ENCODE measurements around the gene PLEKHG3.

Gene PLEKHG3

DNA sequence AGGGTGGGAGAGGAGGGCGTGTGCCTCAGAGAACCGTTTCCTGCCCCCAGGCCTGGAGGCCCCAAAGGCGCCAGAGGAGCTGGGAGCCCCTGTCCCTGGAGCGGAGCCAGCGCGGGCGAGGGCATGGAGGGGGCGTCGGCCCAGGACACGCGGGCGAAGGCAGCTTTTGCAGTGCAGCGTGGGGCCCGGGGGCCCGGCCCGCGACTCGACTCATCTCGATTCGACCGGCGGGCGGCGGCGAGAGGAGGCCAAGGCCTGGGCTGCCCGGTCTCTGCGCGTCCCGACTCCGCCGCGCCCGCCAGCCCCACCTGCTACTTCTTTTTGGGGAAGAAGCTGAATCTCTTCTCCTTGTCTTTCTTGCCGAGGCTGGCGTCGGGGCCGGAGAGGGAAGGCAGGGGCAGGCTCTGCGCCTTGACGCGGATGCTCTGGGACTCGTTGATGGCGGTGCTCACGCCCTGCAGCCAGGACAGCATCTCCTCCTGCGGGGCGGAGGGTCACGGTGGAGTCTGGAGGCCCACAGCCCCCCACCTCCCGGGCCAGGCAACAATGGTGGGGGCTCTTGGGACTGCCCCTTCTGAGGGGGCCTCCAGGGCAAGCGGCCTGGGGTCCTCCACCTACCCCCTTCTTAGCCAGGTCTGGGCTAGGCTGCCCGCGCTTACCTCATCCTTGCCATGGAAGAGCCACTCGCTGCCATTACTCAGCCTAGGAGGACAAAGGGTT is 44.9 kb downstream of the PLEKHG3 start:
- no peak for DNase-seq

GRCh38 chr14:64752909-64753308 is 48.7 kb downstream of the PLEKHG3 start:
- no peak for DNase-seq

DNA sequence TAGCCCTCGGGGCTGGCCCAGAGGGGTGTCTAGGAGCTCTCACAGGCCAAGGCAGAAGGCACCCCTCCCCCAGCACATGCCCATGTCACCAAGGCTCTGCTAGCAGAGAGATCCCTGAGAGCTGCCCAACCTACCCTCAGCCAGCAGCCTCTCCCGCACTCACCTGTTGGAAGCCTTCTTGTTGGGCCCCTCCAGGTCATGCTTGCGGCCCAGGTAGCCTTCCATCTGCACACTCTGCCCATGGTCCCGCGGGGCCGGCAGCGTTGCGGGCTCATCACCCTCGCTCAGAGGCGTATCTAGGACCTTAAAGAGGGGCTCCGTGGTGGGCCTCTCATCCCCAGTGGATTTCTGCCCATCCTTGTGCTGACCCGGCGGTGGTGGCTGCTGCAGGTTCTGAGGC is 49.1 kb downstream of the PLEKHG3 start:
- no peak for DNase-seq

GRCh38 chr14:64753999-64754398 is 49.8 kb downstream of the PLEKHG3 start:
- DNase-seq: no peak

GRCh38 chr14:64754685-64755084 is 50.5 kb downstream of the PLEKHG3 start:
- DNase-seq: no peak

DNA sequence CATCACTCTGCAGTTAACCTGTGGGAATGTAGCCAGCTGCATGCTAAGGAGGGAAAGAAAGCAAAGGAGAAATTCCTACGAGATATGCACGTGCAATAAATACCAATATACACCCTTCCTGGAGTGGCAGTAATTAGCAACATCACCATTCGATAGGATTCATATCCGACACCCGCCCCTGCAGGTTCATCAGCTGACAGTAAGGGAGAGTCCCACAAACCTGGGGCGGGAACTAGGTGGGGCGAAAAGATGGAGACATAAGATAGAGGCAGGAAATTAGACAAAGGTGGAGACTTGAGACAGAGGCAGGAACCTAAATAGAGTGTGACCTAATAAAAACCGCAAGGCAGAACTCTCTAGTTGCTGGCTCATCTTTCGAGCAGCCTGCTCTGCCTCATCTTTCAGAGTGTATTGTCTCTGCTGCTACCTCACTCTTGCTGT is 51.6 kb downstream of the PLEKHG3 start:
- DNase-seq: no peak

DNA sequence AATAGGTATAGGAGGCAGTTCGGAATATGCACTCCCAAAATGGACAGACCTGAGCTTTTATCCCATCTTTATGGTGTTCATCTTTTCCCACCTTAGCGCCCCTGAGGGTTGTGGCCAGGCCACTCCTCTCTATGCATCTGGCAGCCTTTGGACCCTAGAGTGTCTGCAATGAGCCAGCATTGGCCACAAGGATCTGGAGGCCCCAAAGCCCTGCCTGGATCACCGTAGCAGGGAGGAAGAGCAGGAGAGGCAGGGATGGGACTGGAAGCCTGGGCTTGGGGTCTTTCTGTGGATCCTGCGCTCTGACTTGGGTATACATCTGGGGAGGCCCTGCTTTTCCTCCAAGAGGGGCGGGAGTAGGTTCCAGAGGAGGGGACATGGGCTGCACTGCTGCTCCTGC is 52.5 kb downstream of the PLEKHG3 start:
- DNase-seq: no peak

- no peak for DNase-seq
These were observed 53.4 kb downstream of the PLEKHG3 start for GRCh38 chr14:64757601-64758000.

GRCh38 chr14:64758025-64758521 is 53.8 kb downstream of the PLEKHG3 start:
- DNase-seq: no peak

- peak; percentile 23 for DNase-seq
These were observed 54.7 kb downstream of the PLEKHG3 start for GRCh38 chr14:64758691-64759554.

- no peak for DNase-seq
These were observed 55.3 kb downstream of the PLEKHG3 start for GRCh38 chr14:64759555-64759938.

GRCh38 chr14:64760146-64760755 is 56.0 kb downstream of the PLEKHG3 start:
- peak; percentile 41 for DNase-seq

GRCh38 chr14:64760916-64761315 is 56.7 kb downstream of the PLEKHG3 start:
- DNase-seq: no peak

DNA sequence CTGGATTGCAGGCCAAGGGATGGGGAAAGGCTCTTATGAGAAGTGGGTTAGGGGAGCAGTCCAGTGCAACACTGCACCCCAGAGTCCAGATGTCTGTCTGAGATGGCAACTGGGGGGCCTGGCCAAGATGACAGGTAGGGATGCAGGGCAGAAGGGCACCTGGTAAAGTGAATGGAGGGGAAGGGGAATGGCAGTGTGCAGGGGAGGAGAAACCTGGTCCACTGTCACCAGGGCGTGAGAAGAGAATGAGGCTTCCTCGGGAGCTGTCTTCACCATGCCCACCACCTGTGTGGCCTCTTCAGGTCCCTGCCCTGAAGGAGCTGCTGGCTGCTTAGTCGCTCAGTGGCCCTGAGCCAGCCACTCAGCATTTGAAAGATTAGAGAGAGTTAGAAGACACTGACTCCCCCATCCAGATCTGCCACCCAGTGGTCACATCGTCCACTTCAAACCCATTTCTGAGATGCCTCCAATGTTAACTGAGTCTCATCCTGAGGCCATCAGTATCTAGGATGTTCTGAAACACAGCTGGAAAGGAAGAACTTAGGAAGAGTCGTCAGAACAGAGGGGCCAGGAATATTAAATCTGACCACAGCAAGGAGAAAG is 57.3 kb downstream of the PLEKHG3 start:
- peak; percentile 23 for DNase-seq

- peak; percentile 90 for DNase-seq
These were observed 58.1 kb downstream of the PLEKHG3 start for GRCh38 chr14:64762044-64763034.

- no peak for DNase-seq
These were observed 59.0 kb downstream of the PLEKHG3 start for GRCh38 chr14:64763085-64763782.

DNA sequence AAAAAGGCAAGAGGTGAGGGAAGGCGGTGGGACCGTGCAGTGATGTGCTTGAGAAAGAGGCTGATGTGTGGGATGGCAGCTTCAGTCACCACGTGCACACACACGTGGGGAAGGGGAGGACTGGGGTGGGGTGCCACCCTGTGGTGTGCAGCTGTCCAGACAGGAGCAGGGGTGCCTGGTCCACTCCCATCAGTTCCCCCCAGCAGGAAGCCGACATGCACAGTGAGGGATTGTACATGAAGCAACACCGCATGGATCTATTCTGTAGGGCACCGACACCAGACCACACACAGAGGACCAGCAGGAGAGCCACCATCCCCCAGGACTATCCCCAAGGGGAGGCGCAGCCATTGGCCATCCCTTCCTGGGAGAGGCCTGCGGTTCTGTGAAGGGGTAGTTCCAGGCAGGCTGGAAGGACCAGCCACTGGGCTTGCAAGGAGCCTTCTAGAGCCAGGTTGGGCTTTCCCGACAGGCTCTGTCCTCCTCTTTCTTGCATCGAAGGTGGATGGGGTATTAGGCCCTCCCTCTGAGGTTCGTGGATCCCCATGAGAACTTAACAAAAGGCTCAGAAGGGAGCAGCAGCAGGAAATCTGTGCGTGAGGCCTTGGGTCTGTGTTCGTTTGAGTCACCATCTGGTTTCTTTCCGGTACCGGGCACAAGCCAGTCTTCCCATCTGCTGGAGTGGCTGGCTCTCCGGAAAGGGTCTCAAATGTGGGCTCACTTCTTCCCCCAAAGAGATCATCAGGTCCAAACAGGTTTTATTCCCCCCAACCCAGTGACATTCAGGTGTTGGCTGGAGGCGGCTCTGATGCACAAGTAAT is 59.8 kb downstream of the PLEKHG3 start:
- DNase-seq: peak; percentile 37

DNA sequence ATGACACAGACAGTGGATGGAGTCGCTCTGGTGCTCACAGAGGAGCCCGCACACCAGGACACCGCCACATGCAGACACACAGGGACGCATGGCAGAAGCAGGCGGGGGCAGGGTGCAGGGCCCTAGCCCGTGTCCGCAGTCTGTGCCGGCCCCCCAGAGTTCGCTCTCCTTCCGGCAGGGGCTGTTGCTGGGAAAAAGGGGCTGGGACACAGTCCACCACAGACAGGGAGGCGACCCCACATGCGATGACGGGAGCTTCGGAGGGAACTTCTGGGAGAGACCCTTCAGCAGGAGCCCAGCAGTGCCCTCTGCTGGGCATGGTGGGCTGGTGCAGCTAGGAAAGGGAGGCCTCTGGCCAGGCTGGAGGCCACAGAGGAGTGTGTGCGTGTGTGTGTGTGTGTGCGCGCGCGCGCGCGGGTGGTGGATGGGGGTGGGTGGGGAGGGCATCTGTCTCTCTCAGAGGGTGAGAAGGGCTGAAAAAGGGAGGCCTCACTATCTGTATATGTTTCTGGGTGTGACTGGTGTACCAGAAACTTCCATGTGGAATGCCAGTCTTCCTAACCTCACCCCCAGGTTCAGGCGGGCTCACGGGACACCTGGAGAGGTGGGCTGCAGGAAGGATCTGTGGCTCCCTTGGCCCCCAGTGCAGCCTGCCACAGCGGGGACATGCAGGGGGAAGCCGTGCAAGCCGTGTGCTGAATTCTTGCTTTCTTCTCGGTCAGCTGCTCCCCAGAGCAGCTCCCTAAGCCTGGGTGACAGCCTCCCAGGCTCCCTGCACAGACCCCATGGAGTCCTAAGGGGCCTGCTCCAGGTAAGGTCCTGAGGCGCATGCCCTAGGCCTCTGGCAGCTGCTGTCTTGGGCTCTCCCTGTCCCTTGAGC is 60.7 kb downstream of the PLEKHG3 start:
- peak; percentile 57 for DNase-seq

DNA sequence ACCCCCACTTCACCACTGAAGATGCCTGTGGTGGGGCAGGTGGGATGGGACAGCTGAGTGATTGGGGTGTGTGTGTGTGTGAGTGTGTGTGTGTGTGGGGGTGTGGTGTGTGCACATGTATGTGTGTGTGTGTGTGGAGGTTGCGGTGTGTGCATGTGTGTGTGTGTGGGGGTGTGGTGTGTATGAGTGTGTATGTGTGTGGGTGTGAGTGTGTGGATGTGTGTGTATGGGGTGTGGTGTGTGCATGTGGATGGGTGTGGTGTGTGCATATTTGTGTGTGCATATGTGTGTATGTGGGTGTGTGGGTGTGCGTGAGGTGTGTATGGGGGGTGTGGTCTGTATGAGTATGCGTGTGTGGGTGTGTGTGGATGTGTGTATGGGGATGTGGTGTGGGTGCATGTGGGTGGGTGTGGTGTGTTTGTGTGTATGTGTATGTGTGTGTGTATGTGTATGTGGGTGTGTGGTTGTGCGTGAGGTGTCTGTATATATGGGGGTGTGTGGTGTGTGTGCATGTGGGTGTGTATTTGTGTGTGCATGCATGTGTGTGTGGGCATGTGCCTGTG is 61.6 kb downstream of the PLEKHG3 start:
- no peak for DNase-seq
